HG03558 (cell line): ENCODE data around the gene SFRP2.
A peak's percentile ranks its signal among the peaks of the same experiment; 100 is the strongest.

ENCODE experiments used
- ATAC-seq: cut with Tn5 transposase; IDR thresholded peaks from one replicate; pipeline ENCODE4 v1.9.1; 2021; ENCODE audit warnings: moderate number of reproducible peaks; ENCODE audit not compliant: unreplicated experiment; ENCODE audit errors: extremely low read depth

The SFRP2 gene

GRCh38 chr4:153798901-153799693 is 10.2 kb upstream of the SFRP2 start:
- no peak for ATAC-seq

GRCh38 chr4:153798420-153798819 is 9.5 kb upstream of the SFRP2 start:
- no peak for ATAC-seq

- ATAC-seq = no peak
These were observed 5.1 kb upstream of the SFRP2 start for GRCh38 chr4:153794006-153794405.

GRCh38 chr4:153792618-153793247 is 3.9 kb upstream of the SFRP2 start:
- no peak for ATAC-seq

- no peak for ATAC-seq
These were observed 3.1 kb upstream of the SFRP2 start for GRCh38 chr4:153791746-153792617.

- no peak for ATAC-seq
These were observed 2.2 kb upstream of the SFRP2 start for GRCh38 chr4:153790962-153791551.

GRCh38 chr4:153790500-153790865 is 1.6 kb upstream of the SFRP2 start:
- no peak for ATAC-seq

GRCh38 chr4:153789741-153790499 is 1.0 kb upstream of the SFRP2 start:
- no peak for ATAC-seq

- no peak for ATAC-seq
These were observed 851 bp downstream of the SFRP2 start for GRCh38 chr4:153788051-153788412.

- ATAC-seq = no peak
These were observed 1.3 kb downstream of the SFRP2 start for GRCh38 chr4:153787575-153787974.

GRCh38 chr4:153787061-153787560 is 1.8 kb downstream of the SFRP2 start:
- no peak for ATAC-seq

- ATAC-seq = no peak
These were observed 2.8 kb downstream of the SFRP2 start for GRCh38 chr4:153785910-153786721.

GRCh38 chr4:153784166-153784699 is 4.7 kb downstream of the SFRP2 start:
- no peak for ATAC-seq

GRCh38 chr4:153782581-153782980 is 6.3 kb downstream of the SFRP2 start:
- ATAC-seq = no peak

GRCh38 chr4:153781717-153782416 is 7.0 kb downstream of the SFRP2 start:
- no peak for ATAC-seq

- no peak for ATAC-seq
These were observed 7.6 kb downstream of the SFRP2 start for GRCh38 chr4:153781280-153781679.

GRCh38 chr4:153780876-153781275 is 8.0 kb downstream of the SFRP2 start:
- ATAC-seq = peak; percentile 71

- ATAC-seq = no peak
These were observed 8.7 kb downstream of the SFRP2 start for GRCh38 chr4:153780221-153780620.
